GM18498 (cell line): ENCODE measurements around the gene SPATA31A1.
"Not testable (repeated sequence)": the region's sequence is repeated elsewhere in the genome, so short reads cannot be mapped to it uniquely, and the experiment has no call there.

ENCODE experiments used
- ATAC-seq: cut with Tn5 transposase; IDR thresholded peaks from one replicate; pipeline ENCODE4 v1.9.1; 2021; ENCODE audit warnings: mild to moderate bottlenecking, moderate library complexity; ENCODE audit not compliant: unreplicated experiment

Gene SPATA31A1

DNA sequence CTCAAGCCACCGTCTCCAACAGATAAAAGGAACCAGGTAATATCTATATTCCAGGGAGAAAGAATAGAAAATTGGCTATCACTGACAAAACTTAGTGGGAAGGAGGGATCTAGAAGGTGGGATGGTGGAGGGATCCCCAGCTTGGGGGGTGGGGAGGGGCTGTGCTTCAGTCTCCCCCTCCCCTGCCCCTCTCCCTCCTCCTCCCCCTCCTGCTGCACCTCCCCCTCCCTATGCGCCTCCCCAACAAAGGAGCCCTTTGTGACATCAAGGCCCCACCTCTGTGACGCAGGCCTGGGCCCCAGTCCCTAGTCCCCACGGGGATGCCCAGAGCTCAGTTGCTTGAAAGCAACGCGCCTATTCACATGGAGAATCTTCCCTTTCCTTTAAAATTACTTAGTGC, at the start of gene SPATA31A1:
Gene SPATA31A1, plus strand, starts transcription at position 301 of the 400 bp plus-strand sequence. Its CDS starts 62 bp downstream, at position 363.
- not testable (repeated sequence) for ATAC-seq

DNA sequence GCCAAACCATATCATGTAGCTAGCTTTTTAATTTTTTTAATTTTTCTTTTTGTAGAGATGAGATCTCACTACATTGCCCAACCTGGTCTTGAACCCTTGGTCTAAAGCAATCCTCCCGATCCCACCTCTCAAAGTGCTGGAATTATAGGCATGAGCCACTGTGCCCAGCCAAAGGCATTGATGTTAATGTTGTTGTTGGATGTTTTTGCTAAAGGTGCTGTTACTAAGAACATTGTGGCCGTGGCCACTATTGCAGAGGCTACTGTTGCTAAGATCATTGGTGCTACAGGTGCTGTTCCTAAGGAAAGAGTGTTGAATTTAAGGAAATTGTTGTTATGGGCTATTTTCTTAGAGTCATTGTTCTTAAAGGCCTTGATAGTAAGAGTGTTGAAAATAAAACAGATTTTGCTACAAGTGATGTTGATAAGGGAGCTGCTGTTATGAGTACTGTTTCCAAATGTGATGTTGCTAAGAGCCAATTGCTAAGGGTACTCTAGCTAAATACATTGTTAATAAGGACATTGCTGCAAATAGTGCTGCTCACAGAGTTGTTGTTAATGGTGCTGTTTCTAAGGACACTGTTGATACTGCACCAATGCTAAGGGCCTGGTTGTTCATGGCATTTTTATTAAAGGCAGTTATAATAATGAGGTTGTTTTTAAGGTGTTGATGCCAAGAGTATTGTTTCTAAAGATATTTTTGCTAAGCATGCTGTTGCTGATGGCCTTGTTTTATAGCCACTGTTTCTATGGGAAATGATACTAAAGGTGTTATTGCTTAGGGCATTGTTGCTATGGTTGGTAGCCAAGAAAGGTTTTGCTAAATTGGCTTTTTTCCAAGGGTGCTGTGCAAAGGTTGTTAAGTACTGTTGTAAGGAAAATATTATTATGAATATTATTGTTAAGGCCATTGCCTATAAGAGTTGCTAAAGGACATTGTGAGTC, 52.1 kb downstream of the SPATA31A1 start:
- ATAC-seq, result not testable (repeated sequence)

DNA sequence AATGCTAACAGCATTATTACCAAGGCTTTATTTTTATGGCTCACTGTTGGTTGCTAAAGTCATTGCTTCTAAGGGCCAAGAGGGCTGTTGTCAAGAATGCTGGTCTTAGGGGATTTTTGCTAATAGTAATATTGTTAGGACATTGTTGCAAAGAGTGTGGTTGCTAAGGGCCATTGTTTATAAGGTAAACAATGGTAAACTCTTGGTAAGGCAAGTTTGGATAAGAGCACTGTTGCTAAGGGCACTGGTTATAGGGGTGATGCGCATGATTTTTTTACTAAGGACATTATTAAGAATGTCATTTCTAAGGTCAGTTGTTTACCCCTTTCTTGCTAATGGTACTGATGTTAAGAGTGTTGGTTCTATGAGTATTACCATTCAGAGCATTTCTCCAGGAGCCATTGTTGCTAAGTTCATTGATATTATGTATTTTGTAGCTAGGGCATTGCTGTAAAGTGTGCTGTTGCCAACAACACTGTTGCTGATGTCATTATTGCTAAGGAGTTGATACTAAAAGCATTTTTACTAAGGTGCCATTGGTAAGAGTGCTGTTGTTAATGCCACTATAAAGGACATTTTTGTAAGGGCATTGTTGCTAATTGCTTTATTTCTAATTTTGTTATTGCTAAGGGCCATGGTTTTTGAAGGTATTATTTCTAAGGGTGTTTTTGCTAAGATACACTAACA, 55.9 kb downstream of the SPATA31A1 start:
- not testable (repeated sequence) for ATAC-seq
